Ecto neural progenitor cell (in vitro differentiated cells): ENCODE results near the gene ITGAE.
"Not testable (repeated sequence)": the region's sequence is repeated elsewhere in the genome, so short reads cannot be mapped to it uniquely, and the experiment has no call there.

Experiments used
- DNase-seq: peaks from one replicate; pipeline ENCODE4 v3.0.0-alpha.2; 2018; ENCODE audit warnings: low spot score

ITGAE gene

GRCh38 chr17:3755335-3756030, 45.5 kb downstream of the ITGAE start:
- DNase-seq: no peak

- DNase-seq: peak; percentile 95
Measured at GRCh38 chr17:3754458-3755334, 46.3 kb downstream of the ITGAE start.

GRCh38 chr17:3754066-3754457, 46.9 kb downstream of the ITGAE start:
- DNase-seq: no peak

- DNase-seq: no peak
Measured at GRCh38 chr17:3753624-3754023, 47.4 kb downstream of the ITGAE start.

GRCh38 chr17:3751836-3752235, 49.2 kb downstream of the ITGAE start:
- no peak for DNase-seq

- no peak for DNase-seq
Measured at GRCh38 chr17:3750926-3751325, 50.1 kb downstream of the ITGAE start.

- DNase-seq: no peak
Measured at GRCh38 chr17:3750296-3750695, 50.7 kb downstream of the ITGAE start.

GRCh38 chr17:3748576-3748975, 52.4 kb downstream of the ITGAE start:
- no peak for DNase-seq

GRCh38 chr17:3747805-3748204, 53.2 kb downstream of the ITGAE start:
- DNase-seq: no peak

- DNase-seq: no peak
Measured at GRCh38 chr17:3745071-3745470, 55.9 kb downstream of the ITGAE start.

GRCh38 chr17:3744014-3744413, 57.0 kb downstream of the ITGAE start:
- no peak for DNase-seq

GRCh38 chr17:3740611-3741073, 60.3 kb downstream of the ITGAE start:
- no peak for DNase-seq

GRCh38 chr17:3739422-3740124, 61.4 kb downstream of the ITGAE start:
- no peak for DNase-seq

GRCh38 chr17:3738562-3739295, 62.3 kb downstream of the ITGAE start:
- DNase-seq: no peak

GRCh38 chr17:3735515-3735914, 65.5 kb downstream of the ITGAE start:
- no peak for DNase-seq

- DNase-seq: not testable (repeated sequence)
Measured at GRCh38 chr17:3734911-3735276, 66.1 kb downstream of the ITGAE start.

- no peak for DNase-seq
Measured at GRCh38 chr17:3732210-3732621, 68.8 kb downstream of the ITGAE start.

- no peak for DNase-seq
Measured at GRCh38 chr17:3730881-3731429, 70.0 kb downstream of the ITGAE start.

- DNase-seq: no peak
Measured at GRCh38 chr17:3729881-3730280, 71.1 kb downstream of the ITGAE start.

GRCh38 chr17:3728099-3728498, 72.9 kb downstream of the ITGAE start:
- not testable (repeated sequence) for DNase-seq

GRCh38 chr17:3727041-3727440, 73.9 kb downstream of the ITGAE start:
- DNase-seq: no peak
